Endodermal cell (in vitro differentiated cells): Measurements from ENCODE around the gene OGFRL1. TPM values are rescaled to one million over a fixed set of nuclear protein-coding genes. Genes with fewer than 3 reads are reported as not detected.

Source experiments
- DNase-seq: peaks from one replicate; pipeline ENCODE4 v3.0.0-alpha.2; 2017
- H3K27ac ChIP-seq: 2 replicates; pipeline ENCODE4 v1.5.1; 2013; ENCODE audit warnings: mild to moderate bottlenecking, low read depth, low read length, moderate library complexity
- H3K27me3 ChIP-seq: 2 replicates; pipeline ENCODE4 v1.6.1; 2013; ENCODE audit warnings: mild to moderate bottlenecking, low read length, moderate library complexity; ENCODE audit not compliant: insufficient read depth, control insufficient read depth, poor library complexity, severe bottlenecking
- H3K36me3 ChIP-seq: 2 replicates; pipeline ENCODE4 v1.7.0; 2013; ENCODE audit warnings: mild to moderate bottlenecking, low read length, moderate library complexity; ENCODE audit not compliant: control insufficient read depth, insufficient read depth
- H3K4me1 ChIP-seq: one replicate; pipeline ENCODE4 v1.7.0; 2013; ENCODE audit warnings: low read length; ENCODE audit not compliant: control insufficient read depth, insufficient read depth
- H3K4me3 ChIP-seq: 2 replicates; pipeline ENCODE4 v1.5.1; 2013; ENCODE audit warnings: mild to moderate bottlenecking, low read length, moderate library complexity
- H3K9ac ChIP-seq: 2 replicates; pipeline ENCODE4 v1.6.1; 2013; ENCODE audit warnings: mild to moderate bottlenecking, low read length, moderate library complexity; ENCODE audit not compliant: poor library complexity, severe bottlenecking; ENCODE audit errors: extremely low read depth
- H3K9me3 ChIP-seq: 2 replicates; pipeline ENCODE4 v1.6.1; 2013; ENCODE audit warnings: mild to moderate bottlenecking, low read length, moderate library complexity; ENCODE audit not compliant: control insufficient read depth
- H3K27ac Mint-ChIP-seq: 2 replicates; pipeline ENCODE4 v1.8.0; 2020; ENCODE audit warnings: mixed read lengths
- H3K27me3 Mint-ChIP-seq: 2 replicates; pipeline ENCODE4 v1.8.0; 2021; ENCODE audit warnings: mild to moderate bottlenecking, mixed read lengths; ENCODE audit not compliant: insufficient read depth
- H3K36me3 Mint-ChIP-seq: 2 replicates; pipeline ENCODE4 v1.8.0; 2020; ENCODE audit warnings: low read depth, mixed read lengths
- H3K4me1 Mint-ChIP-seq: 2 replicates; pipeline ENCODE4 v1.8.0; 2020; ENCODE audit warnings: mixed read lengths
- H3K4me3 Mint-ChIP-seq: 2 replicates; pipeline ENCODE4 v1.8.0; 2020; ENCODE audit warnings: mild to moderate bottlenecking, moderate library complexity, mixed read lengths
- H3K9me3 Mint-ChIP-seq: 2 replicates; pipeline ENCODE4 v1.8.0; 2020; ENCODE audit warnings: mild to moderate bottlenecking, mixed read lengths
- WGBS, 2 experiments: methylation state at CpG; one replicate each; pipeline versions ENCODE4 v1.1.5 to v1.1.7; 2013; ENCODE audit warnings: missing lambda C conversion rate in 2 of 2, mixed read lengths in 1 of 2; ENCODE audit not compliant: insufficient coverage in 1 of 2, insufficient read length in 1 of 2; 5-methylcytosine and 5-hydroxymethylcytosine counted together
- total RNA-seq, 2 donors: library from RNA; stranded (reverse); fragmentation: NEBNext Ultra II Directional in 1 of 2; extraction: Animal tissue kit (Norgen Biotek cat#: 25700) in 1 of 2; gene quantifications; 2 replicates in 1 of 2; 3 replicates in 1 of 2; pipeline ENCODE4 v1.2.1, GENCODE V29; 2021
- TF ChIP-seq, protein P1 (sequence below): fragments of 200-600 bp; sonication (generic); conservative IDR thresholded peaks from 2 replicates; pipeline ENCODE4 v1.5.0; 2021; ENCODE audit warnings: antibody characterized with exemption, mild to moderate bottlenecking

OGFRL1 gene
- total RNA-seq, 2 donors from 2014 or later: 9.1 to 9.4 TPM

DNA sequence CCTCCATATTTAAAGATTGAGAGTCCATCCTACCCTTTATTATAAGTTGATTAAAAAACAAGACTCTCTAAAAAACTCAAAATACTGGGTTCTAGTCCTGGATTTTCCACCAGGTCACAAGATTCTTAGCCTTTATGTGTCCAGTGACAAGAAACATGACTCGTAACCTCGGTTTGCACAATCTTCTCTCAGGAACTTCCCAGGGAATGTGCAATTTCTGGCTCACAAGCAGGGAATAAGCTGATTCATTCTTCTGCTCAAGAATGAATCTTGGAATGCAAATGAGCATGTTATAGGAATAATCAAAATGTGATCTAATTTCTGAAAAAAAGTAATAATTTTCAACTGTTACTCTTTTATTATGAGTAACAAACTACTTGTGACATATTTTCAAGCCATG lies 45.1 kb downstream of the OGFRL1 start:
- TF ChIP-seq, protein P1, sequence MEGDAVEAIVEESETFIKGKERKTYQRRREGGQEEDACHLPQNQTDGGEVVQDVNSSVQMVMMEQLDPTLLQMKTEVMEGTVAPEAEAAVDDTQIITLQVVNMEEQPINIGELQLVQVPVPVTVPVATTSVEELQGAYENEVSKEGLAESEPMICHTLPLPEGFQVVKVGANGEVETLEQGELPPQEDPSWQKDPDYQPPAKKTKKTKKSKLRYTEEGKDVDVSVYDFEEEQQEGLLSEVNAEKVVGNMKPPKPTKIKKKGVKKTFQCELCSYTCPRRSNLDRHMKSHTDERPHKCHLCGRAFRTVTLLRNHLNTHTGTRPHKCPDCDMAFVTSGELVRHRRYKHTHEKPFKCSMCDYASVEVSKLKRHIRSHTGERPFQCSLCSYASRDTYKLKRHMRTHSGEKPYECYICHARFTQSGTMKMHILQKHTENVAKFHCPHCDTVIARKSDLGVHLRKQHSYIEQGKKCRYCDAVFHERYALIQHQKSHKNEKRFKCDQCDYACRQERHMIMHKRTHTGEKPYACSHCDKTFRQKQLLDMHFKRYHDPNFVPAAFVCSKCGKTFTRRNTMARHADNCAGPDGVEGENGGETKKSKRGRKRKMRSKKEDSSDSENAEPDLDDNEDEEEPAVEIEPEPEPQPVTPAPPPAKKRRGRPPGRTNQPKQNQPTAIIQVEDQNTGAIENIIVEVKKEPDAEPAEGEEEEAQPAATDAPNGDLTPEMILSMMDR: no peak
- H3K4me3 ChIP-seq: no peak overlapping the region
- no peaks in the 10 kb centered on the region for H3K4me1 ChIP-seq
- H3K27ac ChIP-seq: no peak overlapping the region
- H3K9me3 ChIP-seq: no peaks in the 10 kb centered on the region
- Mint-ChIP-seq H3K4me1 (peaks cover 4% of the 10 kb centered on the region), H3K27ac (no peak overlapping the region), H3K36me3 (no peaks in the 10 kb centered on the region), H3K4me3 (no peak overlapping the region), H3K27me3 (no peaks in the 10 kb centered on the region), H3K9me3 (no peaks in the 10 kb centered on the region)
- DNase-seq: no peak
- no peak overlapping the region for H3K9ac ChIP-seq
- H3K36me3 ChIP-seq: no peaks in the 10 kb centered on the region
- 80 to 92% methylated on average over 2 of the region's 2 CpGs for WGBS, 2 experiments
- H3K27me3 ChIP-seq: no peaks in the 10 kb centered on the region

DNA sequence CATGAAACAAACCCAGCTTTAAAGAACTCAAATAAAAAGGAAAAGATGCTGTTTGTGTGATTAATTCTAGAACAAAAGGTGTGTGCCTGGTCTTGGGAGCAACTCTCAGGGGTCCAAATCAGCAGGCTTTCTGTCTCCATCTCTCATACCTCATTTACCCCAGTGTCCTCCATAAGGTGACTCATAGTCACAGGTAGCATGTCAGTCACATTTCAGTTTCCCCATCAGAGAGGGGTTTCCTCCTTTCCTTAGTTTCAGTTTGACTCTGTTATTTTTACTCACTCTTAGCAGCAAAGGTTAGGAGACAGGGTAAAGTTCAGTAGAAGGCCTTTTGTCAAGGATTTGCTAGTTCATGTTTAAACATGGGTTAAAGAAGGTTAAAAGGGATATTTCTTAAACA lies 46.2 kb downstream of the OGFRL1 start:
- TF ChIP-seq, protein P1: no peak
- no peak for DNase-seq
- Histone ChIP-seq H3K27ac (no peak overlapping the region), H3K4me1 (no peaks in the 10 kb centered on the region), H3K4me3 (no peak overlapping the region), H3K9me3 (no peaks in the 10 kb centered on the region), H3K27me3 (no peaks in the 10 kb centered on the region), H3K9ac (no peak overlapping the region), H3K36me3 (no peaks in the 10 kb centered on the region)
- H3K4me3 Mint-ChIP-seq: no peak overlapping the region
- no peaks in the 10 kb centered on the region for H3K27me3 Mint-ChIP-seq
- H3K9me3 Mint-ChIP-seq: no peaks in the 10 kb centered on the region
- peaks cover 4% of the 10 kb centered on the region for H3K4me1 Mint-ChIP-seq
- no peaks in the 10 kb centered on the region for H3K36me3 Mint-ChIP-seq
- H3K27ac Mint-ChIP-seq: no peak overlapping the region

DNA sequence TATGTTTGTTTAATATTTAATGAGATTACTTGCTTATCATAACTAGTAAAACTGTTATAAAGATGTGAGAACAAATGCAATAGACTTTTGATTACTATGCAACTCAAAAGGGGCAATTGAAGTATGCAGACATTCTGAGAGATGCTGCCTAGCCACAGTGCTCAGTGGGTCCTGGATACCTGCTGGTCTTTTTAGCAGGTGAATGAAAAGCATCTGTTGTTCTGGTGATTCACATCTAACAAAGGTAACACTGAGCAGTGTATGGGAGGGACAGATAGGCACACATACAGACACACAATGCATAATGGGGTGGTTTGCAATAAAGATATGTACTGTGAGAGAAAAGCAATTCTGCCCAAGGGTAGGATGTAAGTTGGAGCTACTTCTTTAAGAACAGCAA lies 46.9 kb downstream of the OGFRL1 start:
- DNase-seq: no peak
- no peak overlapping the region for H3K27ac ChIP-seq
- no peaks in the 10 kb centered on the region for H3K9me3 ChIP-seq
- no peaks in the 10 kb centered on the region for H3K27me3 ChIP-seq
- Mint-ChIP-seq H3K4me3 (no peak overlapping the region), H3K4me1 (peaks cover 4% of the 10 kb centered on the region), H3K27me3 (no peaks in the 10 kb centered on the region), H3K27ac (no peak overlapping the region), H3K36me3 (no peaks in the 10 kb centered on the region), H3K9me3 (no peaks in the 10 kb centered on the region)
- H3K9ac ChIP-seq: no peak overlapping the region
- H3K4me1 ChIP-seq: no peaks in the 10 kb centered on the region
- no peak overlapping the region for H3K4me3 ChIP-seq
- no peaks in the 10 kb centered on the region for H3K36me3 ChIP-seq
- TF ChIP-seq, protein P1: no peak
